ENCODE data around the gene PSME2. TPM values are rescaled to one million over a fixed set of nuclear protein-coding genes. Genes with fewer than 3 reads are reported as not detected.

PSME2 gene
- total and polyA plus RNA-seq, 2 of the 13 experiments (the other 11 are each of a cell fraction or from before 2014, with no cell fraction given), result 332 to 716 TPM

DNA sequence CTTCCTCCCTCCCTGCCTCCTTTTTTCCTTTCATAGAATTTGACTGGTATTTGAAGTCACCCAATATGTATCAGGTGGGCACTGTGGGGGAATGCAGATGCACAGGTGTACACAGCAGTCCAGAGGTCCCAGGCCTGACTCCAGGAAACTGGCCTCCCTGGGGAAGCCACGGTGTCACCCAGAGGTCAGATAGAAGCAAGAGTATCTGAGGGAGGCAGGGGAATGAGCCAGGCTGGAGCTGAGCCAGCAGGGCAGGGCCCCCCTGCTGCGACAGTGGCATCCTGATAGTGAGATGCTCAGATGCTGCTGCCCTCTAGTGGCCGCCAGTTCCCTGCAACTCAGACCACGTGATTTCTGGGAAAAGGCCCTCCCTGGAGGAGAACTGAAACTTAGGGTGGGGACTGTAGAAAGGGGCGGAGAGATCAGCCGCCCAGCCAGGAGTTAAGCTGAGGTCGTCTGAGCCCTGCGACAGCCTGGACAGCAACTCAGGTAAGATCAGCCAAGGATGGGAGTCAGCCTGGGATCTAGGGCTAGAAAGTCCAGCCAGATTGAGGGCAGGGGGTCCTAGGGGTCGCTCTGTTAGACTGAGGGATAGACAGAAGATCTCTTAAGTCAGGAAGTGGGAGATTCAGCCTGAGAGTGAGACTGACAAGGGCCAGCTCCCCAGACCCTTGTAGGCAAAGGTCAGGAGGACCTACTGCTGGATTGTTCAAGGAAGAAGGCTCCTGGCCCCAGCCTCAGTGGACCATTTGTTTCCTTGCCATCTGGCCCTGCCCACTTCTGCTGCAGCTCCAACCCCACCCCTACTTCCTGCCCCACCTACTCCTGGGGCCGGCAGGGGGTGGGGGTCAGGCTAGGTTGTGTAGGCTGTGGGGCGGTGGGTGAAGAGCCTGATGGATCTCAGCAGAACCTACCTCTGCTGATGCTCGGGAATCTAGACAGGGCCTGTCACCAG, 14.7 kb upstream of the PSME2 start, which contains the start of gene IRF9 (continued):
- TF ChIP-seq, protein P1, sequence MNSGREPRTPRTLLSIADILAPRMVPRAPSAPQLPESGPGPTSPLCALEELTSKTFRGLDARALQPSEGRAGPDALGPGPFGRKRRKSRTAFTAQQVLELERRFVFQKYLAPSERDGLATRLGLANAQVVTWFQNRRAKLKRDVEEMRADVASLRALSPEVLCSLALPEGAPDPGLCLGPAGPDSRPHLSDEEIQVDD (CRISPR knock-in tag; IDR thresholded peaks at IDR 0.05; ENCODE audit: borderline replicate concordance), result no peak
- TF ChIP-seq, protein P2, sequence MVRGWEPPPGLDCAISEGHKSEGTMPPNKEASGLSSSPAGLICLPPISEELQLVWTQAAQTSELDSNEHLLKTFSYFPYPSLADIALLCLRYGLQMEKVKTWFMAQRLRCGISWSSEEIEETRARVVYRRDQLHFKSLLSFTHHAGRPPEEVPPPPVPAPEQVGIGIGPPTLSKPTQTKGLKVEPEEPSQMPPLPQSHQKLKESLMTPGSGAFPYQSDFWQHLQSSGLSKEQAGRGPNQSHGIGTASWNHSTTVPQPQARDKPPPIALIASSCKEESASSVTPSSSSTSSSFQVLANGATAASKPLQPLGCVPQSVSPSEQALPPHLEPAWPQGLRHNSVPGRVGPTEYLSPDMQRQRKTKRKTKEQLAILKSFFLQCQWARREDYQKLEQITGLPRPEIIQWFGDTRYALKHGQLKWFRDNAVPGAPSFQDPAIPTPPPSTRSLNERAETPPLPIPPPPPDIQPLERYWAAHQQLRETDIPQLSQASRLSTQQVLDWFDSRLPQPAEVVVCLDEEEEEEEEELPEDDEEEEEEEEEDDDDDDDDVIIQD (CRISPR knock-in tag; IDR thresholded peaks at IDR 0.05; ENCODE audit: low read depth), result peak; percentile 99
- TF ChIP-seq, protein P3, sequence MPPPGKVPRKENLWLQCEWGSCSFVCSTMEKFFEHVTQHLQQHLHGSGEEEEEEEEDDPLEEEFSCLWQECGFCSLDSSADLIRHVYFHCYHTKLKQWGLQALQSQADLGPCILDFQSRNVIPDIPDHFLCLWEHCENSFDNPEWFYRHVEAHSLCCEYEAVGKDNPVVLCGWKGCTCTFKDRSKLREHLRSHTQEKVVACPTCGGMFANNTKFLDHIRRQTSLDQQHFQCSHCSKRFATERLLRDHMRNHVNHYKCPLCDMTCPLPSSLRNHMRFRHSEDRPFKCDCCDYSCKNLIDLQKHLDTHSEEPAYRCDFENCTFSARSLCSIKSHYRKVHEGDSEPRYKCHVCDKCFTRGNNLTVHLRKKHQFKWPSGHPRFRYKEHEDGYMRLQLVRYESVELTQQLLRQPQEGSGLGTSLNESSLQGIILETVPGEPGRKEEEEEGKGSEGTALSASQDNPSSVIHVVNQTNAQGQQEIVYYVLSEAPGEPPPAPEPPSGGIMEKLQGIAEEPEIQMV (CRISPR knock-in tag; IDR thresholded peaks at IDR 0.05; ENCODE audit: low read depth), result no peak
- TF ChIP-seq, protein P4, sequence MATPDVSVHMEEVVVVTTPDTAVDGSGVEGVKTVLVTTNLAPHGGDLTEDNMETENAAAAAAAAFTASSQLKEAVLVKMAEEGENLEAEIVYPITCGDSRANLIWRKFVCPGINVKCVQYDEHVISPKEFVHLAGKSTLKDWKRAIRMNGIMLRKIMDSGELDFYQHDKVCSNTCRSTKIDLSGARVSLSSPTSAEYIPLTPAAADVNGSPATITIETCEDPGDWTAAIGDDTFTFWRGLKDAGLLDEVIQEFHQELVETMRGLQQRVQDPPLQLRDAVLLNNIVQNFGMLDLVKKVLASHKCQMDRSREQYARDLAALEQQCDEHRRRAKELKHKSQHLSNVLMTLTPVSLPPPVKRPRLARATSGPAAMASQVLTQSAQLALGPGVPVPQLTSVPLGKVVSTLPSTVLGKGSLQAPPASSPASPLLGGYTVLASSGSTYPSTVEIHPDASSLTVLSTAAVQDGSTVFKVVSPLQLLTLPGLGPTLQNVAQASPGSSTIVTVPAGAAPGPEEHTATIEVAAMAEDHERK (CRISPR knock-in tag; IDR thresholded peaks at IDR 0.05; ENCODE audit: low read depth), result peak; percentile 68; the same call in 1 of the 2 replicates
- TF ChIP-seq GLI4 (CRISPR knock-in tag; IDR thresholded peaks at IDR 0.05; ENCODE audit: borderline replicate concordance) (peak; percentile 98; the same call in 1 of the 2 replicates), CENPT (CRISPR knock-in tag; IDR thresholded peaks at IDR 0.05; ENCODE audit: low read depth) (peak; percentile 51; the same call in 1 of the 2 replicates), ZNF446 (CRISPR knock-in tag; IDR thresholded peaks at IDR 0.05) (no peak), RFX5 (IDR thresholded peaks at IDR 0.05; ENCODE audit: low read depth, low read length) (peak; percentile 17; the same call in 1 of the 2 replicates), FOXK2 (IDR thresholded peaks at IDR 0.05) (no peak), SIN3B (IDR thresholded peaks at IDR 0.05; ENCODE audit: low read length) (no peak), FOXA1 (IDR thresholded peaks at IDR 0.05) (no peak), FOXA1 (CRISPR knock-in tag; IDR thresholded peaks at IDR 0.05) (peak; percentile 81), PRPF4 (IDR thresholded peaks at IDR 0.05; ENCODE audit: low read depth, low read length, poor library complexity, severe bottlenecking) (peak; percentile 24), HDAC6 (IDR thresholded peaks at IDR 0.05; ENCODE audit: low read depth, low read length) (no peak), ZNF33B (CRISPR knock-in tag; IDR thresholded peaks at IDR 0.05) (peak; percentile 40; the same call in 1 of the 2 replicates), ZNF746 (CRISPR knock-in tag; IDR thresholded peaks at IDR 0.05) (peak; percentile 84)
- TF ChIP-seq, protein P5, sequence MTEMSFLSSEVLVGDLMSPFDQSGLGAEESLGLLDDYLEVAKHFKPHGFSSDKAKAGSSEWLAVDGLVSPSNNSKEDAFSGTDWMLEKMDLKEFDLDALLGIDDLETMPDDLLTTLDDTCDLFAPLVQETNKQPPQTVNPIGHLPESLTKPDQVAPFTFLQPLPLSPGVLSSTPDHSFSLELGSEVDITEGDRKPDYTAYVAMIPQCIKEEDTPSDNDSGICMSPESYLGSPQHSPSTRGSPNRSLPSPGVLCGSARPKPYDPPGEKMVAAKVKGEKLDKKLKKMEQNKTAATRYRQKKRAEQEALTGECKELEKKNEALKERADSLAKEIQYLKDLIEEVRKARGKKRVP (CRISPR knock-in tag; IDR thresholded peaks at IDR 0.05), result peak in 1 of 2 experiments; percentile 93; a peak in 2 of 4 replicates
- TF ChIP-seq, protein P6, sequence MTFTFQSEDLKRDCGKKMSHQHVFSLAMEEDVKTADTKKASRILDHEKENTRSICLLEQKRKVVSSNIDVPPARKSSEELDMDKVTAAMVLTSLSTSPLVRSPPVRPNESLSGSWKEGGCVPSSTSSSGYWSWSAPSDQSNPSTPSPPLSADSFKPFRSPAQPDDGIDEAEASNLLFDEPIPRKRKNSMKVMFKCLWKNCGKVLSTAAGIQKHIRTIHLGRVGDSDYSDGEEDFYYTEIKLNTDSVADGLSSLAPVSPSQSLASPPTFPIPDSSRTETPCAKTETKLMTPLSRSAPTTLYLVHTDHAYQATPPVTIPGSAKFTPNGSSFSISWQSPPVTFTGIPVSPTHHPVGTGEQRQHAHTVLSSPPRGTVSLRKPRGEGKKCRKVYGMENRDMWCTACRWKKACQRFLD (CRISPR knock-in tag; IDR thresholded peaks at IDR 0.05; ENCODE audit: borderline replicate concordance), result peak; percentile 78; the same call in 1 of the 2 replicates
- TF ChIP-seq, protein P7, sequence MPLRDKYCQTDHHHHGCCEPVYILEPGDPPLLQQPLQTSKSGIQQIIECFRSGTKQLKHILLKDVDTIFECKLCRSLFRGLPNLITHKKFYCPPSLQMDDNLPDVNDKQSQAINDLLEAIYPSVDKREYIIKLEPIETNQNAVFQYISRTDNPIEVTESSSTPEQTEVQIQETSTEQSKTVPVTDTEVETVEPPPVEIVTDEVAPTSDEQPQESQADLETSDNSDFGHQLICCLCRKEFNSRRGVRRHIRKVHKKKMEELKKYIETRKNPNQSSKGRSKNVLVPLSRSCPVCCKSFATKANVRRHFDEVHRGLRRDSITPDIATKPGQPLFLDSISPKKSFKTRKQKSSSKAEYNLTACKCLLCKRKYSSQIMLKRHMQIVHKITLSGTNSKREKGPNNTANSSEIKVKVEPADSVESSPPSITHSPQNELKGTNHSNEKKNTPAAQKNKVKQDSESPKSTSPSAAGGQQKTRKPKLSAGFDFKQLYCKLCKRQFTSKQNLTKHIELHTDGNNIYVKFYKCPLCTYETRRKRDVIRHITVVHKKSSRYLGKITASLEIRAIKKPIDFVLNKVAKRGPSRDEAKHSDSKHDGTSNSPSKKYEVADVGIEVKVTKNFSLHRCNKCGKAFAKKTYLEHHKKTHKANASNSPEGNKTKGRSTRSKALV (CRISPR knock-in tag; IDR thresholded peaks at IDR 0.05), result peak; percentile 83; the same call in 1 of the 2 replicates
